Common myeloid progenitor, CD34-positive (primary cell): ENCODE measurements around the gene MAL.
A peak's percentile ranks its signal among the peaks of the same experiment; 100 is the strongest.

ENCODE experiments used
- CTCF ChIA-PET: fragments of 350-600 bp; sonication (Branson Sonifier 250); formaldehyde crosslinking; loops from one replicate; lab custom pipeline; 2021; ENCODE audit warnings: antibody characterized with exemption; lab: Charles Lee
- POLR2A ChIA-PET: fragments of 350-600 bp; sonication (Branson Sonifier 250); formaldehyde crosslinking; loops from one replicate; lab custom pipeline; 2021; ENCODE audit warnings: antibody characterized with exemption; lab: Charles Lee
- DNase-seq, 3 donors: peaks; one replicate each; pipeline versions ENCODE4 v3.0.0 to v3.0.0-alpha.2; 2013
- H3K27ac ChIP-seq, 2 experiments: 1 replicate in 1 of 2; 2 replicates in 1 of 2; pipeline ENCODE4 v1.7.0; 2013; ENCODE audit warnings: inconsistent platforms in 2 of 2, low read length in 2 of 2, mild to moderate bottlenecking in 2 of 2, low read depth in 1 of 2, moderate library complexity in 1 of 2; ENCODE audit not compliant: severe bottlenecking in 2 of 2, insufficient read depth in 1 of 2, poor library complexity in 1 of 2
- H3K27me3 ChIP-seq, 5 experiments: replicated peaks in 2 of 5; 1 replicate in 3 of 5; 2 replicates in 2 of 5; pipeline versions ENCODE4 v1.6.1 to v1.7.0; 2013; ENCODE audit warnings: low read length in 4 of 5, mild to moderate bottlenecking in 2 of 5, moderate library complexity in 2 of 5, inconsistent platforms in 1 of 5; ENCODE audit not compliant: insufficient read depth in 5 of 5, control insufficient read depth in 4 of 5
- H3K36me3 ChIP-seq, 4 experiments: 1 replicate in 2 of 4; 2 replicates in 2 of 4; pipeline versions ENCODE4 v1.6.1 to v1.7.0; 2013; ENCODE audit warnings: low read length in 3 of 4, control low read depth in 1 of 4, mild to moderate bottlenecking in 1 of 4; ENCODE audit not compliant: control insufficient read depth in 4 of 4, insufficient read depth in 4 of 4
- H3K4me1 ChIP-seq, 4 experiments: 1 replicate in 3 of 4; 2 replicates in 1 of 4; pipeline versions ENCODE4 v1.6.1 to v1.7.1; 2013; ENCODE audit warnings: low read length in 3 of 4, mild to moderate bottlenecking in 3 of 4, control low read depth in 1 of 4, inconsistent platforms in 1 of 4, moderate library complexity in 1 of 4; ENCODE audit not compliant: control insufficient read depth in 4 of 4, insufficient read depth in 4 of 4; ENCODE audit errors: control extremely low read depth in 1 of 4
- H3K4me3 ChIP-seq, 7 experiments: 1 replicate in 4 of 7; 2 replicates in 3 of 7; pipeline versions ENCODE4 v1.5.1 to v1.7.0; 2013; ENCODE audit warnings: mild to moderate bottlenecking in 7 of 7, low read length in 6 of 7, moderate library complexity in 6 of 7, inconsistent platforms in 2 of 7, low read depth in 2 of 7, control low read depth in 1 of 7; ENCODE audit not compliant: insufficient read depth in 4 of 7, control insufficient read depth in 1 of 7; ENCODE audit errors: extremely low read depth in 1 of 7
- H3K9me3 ChIP-seq, 5 experiments: 1 replicate in 4 of 5; 2 replicates in 1 of 5; pipeline versions ENCODE4 v1.6.1 to v1.7.1; 2013; ENCODE audit warnings: low read length in 4 of 5, mild to moderate bottlenecking in 2 of 5, inconsistent platforms in 1 of 5, low read depth in 1 of 5, moderate library complexity in 1 of 5; ENCODE audit not compliant: control insufficient read depth in 4 of 5, insufficient read depth in 2 of 5; ENCODE audit errors: control extremely low read depth in 1 of 5
- WGBS: methylation state at CpG from one replicate; pipeline ENCODE4 v1.1.5; 2013; ENCODE audit not compliant: insufficient coverage; 5-methylcytosine and 5-hydroxymethylcytosine counted together

Gene MAL

GRCh38 chr2:95051626-95052025 lies 26.1 kb downstream of the MAL start:
- no peaks in the 10 kb centered on the region for H3K9me3 ChIP-seq
- ChIA-PET CTCF (interaction anchor here (1.5 to 7.4 kb wide), 3 partner anchors 10 to 29 kb away, joined by 3 to 46 read pairs (median 41); no protein-coding TSS in a partner anchor), POLR2A (no interaction called here)
- no peak for DNase-seq
- peaks cover 0 to 12% (median 0%) of the 10 kb centered on the region in 5 experiments for H3K27me3 ChIP-seq
- no peak overlapping the region for H3K27ac ChIP-seq
- no peaks in the 10 kb centered on the region for H3K36me3 ChIP-seq
- no peak overlapping the region for H3K4me3 ChIP-seq
- H3K4me1 ChIP-seq: peaks cover 0 to 9% (median 4%) of the 10 kb centered on the region in 4 experiments
- 88% methylated on average over 7 of the region's 10 CpGs for WGBS

- WGBS: 100% methylated on average over 3 of the region's 6 CpGs
- Histone ChIP-seq H3K27ac (no peak overlapping the region), H3K4me1 (peaks cover 0 to 9% (median 4%) of the 10 kb centered on the region in 4 experiments), H3K36me3 (no peaks in the 10 kb centered on the region), H3K9me3 (no peaks in the 10 kb centered on the region), H3K27me3 (peaks cover 0 to 12% (median 0%) of the 10 kb centered on the region in 5 experiments), H3K4me3 (no peak overlapping the region)
- CTCF ChIA-PET: interaction anchor here (0.9 to 7.4 kb wide), 8 partner anchors 8 to 96 kb away, joined by 3 to 46 read pairs (median 8); no protein-coding TSS in a partner anchor
- POLR2A ChIA-PET: no interaction called here
- no peak for DNase-seq
Measured at GRCh38 chr2:95052307-95052706, 26.8 kb downstream of the MAL start.

GRCh38 chr2:95052804-95053479 lies 27.4 kb downstream of the MAL start:
- DNase-seq: no peak
- H3K4me1 ChIP-seq: peaks cover 0 to 4% (median 3%) of the 10 kb centered on the region in 4 experiments
- H3K9me3 ChIP-seq: no peaks in the 10 kb centered on the region
- WGBS: 98% methylated on average over 10 of the region's 13 CpGs
- H3K4me3 ChIP-seq: no peak overlapping the region
- ChIA-PET CTCF (interaction anchor here (0.9 to 7.4 kb wide), 13 partner anchors 9 to 97 kb away, joined by 3 to 46 read pairs (median 5); no protein-coding TSS in a partner anchor), POLR2A (no interaction called here)
- H3K27me3 ChIP-seq: peaks cover 0 to 12% (median 0%) of the 10 kb centered on the region in 5 experiments
- H3K36me3 ChIP-seq: no peaks in the 10 kb centered on the region
- H3K27ac ChIP-seq: no peak overlapping the region

GRCh38 chr2:95053543-95053942 lies 28.0 kb downstream of the MAL start:
- WGBS: 35% methylated on average over 5 of the region's 11 CpGs
- CTCF ChIA-PET: interaction anchor here (0.9 to 7.4 kb wide), 11 partner anchors 9 to 67 kb away, joined by 3 to 46 read pairs (median 5); no protein-coding TSS in a partner anchor
- no peaks in the 10 kb centered on the region for H3K9me3 ChIP-seq
- no peak overlapping the region for H3K27ac ChIP-seq
- H3K27me3 ChIP-seq: peaks cover 0 to 12% (median 0%) of the 10 kb centered on the region in 5 experiments
- H3K4me3 ChIP-seq: peak overlapping the region in 1 of 7 experiments; percentile 49
- POLR2A ChIA-PET: interaction anchor here (0.6 to 0.9 kb wide), 2 partner anchors 25 to 31 kb away, joined by 3 to 5 read pairs; no protein-coding TSS in a partner anchor
- no peaks in the 10 kb centered on the region for H3K36me3 ChIP-seq
- peak; percentile 28 to 56 (median 54) for DNase-seq
- peaks cover 0 to 4% (median 2%) of the 10 kb centered on the region in 4 experiments for H3K4me1 ChIP-seq

GRCh38 chr2:95054016-95054415 lies 28.5 kb downstream of the MAL start:
- DNase-seq: peak in 2 of 3 donors; percentile 41 to 53
- ChIA-PET CTCF (interaction anchor here (0.9 to 7.4 kb wide), 12 partner anchors 9 to 68 kb away, joined by 3 to 46 read pairs (median 5); no protein-coding TSS in a partner anchor), POLR2A (interaction anchor here (0.6 to 0.9 kb wide), 2 partner anchors 24 to 31 kb away, joined by 3 to 5 read pairs; no protein-coding TSS in a partner anchor)
- H3K27ac ChIP-seq: no peak overlapping the region
- H3K36me3 ChIP-seq: no peaks in the 10 kb centered on the region
- H3K27me3 ChIP-seq: peaks cover 0 to 12% (median 0%) of the 10 kb centered on the region in 5 experiments
- 19% methylated on average over 3 of the region's 5 CpGs for WGBS
- H3K9me3 ChIP-seq: no peaks in the 10 kb centered on the region
- H3K4me1 ChIP-seq: peaks cover 0 to 4% (median 2%) of the 10 kb centered on the region in 4 experiments
- no peak overlapping the region for H3K4me3 ChIP-seq

GRCh38 chr2:95055262-95055661 lies 29.8 kb downstream of the MAL start:
- POLR2A ChIA-PET: no interaction called here

More at GRCh38 chr2:95055262-95055661, 29.8 kb downstream of the MAL start:
- WGBS: 67% methylated on average over 2 of the region's 3 CpGs
- no peak for DNase-seq
- H3K36me3 ChIP-seq: no peaks in the 10 kb centered on the region
- H3K27me3 ChIP-seq: peaks cover 0 to 12% (median 0%) of the 10 kb centered on the region in 5 experiments
- H3K9me3 ChIP-seq: no peaks in the 10 kb centered on the region
- H3K4me1 ChIP-seq: peaks cover 0 to 4% (median 2%) of the 10 kb centered on the region in 4 experiments
- H3K4me3 ChIP-seq: no peak overlapping the region
- CTCF ChIA-PET: interaction anchor here (7.1 to 7.4 kb wide), 2 partner anchors 21 to 32 kb away, joined by 41 to 46 read pairs; no protein-coding TSS in a partner anchor
- H3K27ac ChIP-seq: no peak overlapping the region
